RPMI8226 (cell line): Measurements from ENCODE around the gene CPNE7.

ENCODE experiments used
- DNase-seq: peaks from one replicate; pipeline ENCODE4 v3.0.0-alpha.2; 2015

CPNE7 gene

GRCh38 chr16:89549007-89549700, 26.4 kb upstream of the CPNE7 start:
- no peak for DNase-seq

DNA sequence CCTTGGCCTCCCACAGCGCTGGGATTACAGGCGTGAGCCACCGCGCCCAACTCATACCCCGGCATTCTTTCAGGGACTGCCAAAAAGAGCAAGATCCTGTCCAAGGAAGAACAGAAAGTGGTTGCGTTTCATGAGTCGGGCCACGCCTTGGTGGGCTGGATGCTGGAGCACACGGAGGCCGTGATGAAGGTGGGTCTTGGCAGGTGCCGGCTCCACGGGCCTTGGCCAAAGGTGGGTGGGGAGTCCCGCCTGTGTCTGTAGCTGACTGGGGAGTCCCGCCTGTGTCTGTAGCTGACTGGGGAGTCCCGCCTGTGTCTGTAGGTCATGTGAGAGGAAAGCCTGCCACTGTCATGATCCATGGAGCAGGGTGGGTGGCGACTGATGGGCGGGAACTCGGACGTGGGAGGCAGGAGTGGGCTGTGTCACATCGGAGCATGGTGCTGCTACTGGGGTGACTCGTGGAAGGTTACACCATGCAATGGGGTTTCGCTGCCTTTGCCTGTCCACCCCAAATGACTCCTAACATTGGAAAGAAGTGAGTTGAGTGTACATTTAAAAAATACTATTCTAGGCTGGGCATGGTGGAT, 25.0 kb upstream of the CPNE7 start:
- DNase-seq = no peak

DNA sequence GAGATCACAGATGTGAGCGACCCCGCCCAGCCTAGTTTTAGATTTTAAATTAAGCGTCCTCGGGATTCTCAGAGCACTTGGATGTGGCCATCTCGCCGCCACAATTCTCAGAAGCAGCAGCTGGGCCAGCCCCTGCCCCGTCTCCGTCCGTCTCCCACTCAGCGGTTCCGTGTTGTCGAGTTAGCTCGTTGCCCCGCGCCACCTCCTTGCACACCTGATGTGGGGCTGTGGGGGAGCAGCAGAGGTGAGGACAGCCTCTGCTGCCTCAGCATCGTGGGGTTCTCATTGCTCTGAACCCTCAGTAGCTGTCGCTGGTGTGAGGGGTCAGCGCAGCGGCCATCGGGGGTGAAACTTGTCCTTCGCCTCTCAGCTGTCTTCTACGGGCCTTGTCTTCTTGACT, 23.2 kb upstream of the CPNE7 start:
- DNase-seq = no peak

DNA sequence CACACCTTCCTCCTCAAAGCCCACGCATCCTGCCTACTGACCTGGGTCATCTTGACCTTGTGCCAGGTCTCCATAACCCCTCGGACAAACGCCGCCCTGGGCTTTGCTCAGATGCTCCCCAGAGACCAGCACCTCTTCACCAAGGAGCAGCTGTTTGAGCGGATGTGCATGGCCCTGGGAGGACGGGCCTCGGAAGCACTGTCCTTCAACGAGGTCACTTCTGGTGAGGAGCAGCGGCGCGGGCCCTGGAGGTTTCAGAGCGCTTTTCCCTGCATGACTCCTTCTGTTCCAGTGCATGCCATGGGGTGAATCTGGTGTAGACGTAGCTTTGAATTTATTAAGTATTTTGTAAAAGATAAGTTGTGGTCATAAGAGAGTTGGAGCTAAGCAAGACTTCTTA, 22.6 kb upstream of the CPNE7 start:
- DNase-seq = no peak

DNA sequence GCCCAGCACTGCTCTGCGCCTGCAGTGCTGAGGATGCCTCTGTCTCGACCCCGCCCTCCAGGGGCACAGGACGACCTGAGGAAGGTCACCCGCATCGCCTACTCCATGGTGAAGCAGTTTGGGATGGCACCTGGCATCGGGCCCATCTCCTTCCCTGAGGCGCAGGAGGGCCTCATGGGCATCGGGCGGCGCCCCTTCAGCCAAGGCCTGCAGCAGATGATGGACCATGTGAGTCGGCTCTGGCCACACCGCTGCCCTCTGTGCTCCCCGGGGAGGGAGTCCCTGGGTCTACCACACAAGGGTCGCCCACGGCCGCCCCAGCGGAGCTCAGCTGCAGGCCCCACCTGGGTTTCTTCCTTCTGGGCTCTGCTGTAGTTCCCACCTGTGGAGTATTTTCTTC, 21.8 kb upstream of the CPNE7 start:
- DNase-seq = no peak

DNA sequence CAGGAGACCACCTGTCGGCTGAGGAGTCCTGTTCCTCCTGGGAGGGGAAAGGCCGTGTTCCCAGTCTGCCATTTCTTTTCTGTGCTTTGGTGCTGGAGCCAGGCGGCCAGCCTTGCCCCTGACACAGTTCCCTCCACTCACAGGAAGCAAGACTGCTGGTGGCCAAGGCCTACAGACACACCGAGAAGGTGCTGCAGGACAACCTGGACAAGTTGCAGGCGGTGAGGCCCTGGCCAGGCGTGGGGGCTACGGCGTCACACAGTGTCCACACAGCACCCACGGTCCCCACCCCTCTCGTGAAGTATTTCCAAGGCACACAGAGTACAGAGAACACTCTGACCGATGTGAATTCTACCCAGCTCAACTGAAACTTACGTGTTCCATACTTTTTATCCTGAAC, 21.2 kb upstream of the CPNE7 start:
- no peak for DNase-seq

- DNase-seq = no peak
Observed at GRCh38 chr16:89555265-89555664, 20.3 kb upstream of the CPNE7 start.

- no peak for DNase-seq
Observed at GRCh38 chr16:89555780-89556179, 19.8 kb upstream of the CPNE7 start.

DNA sequence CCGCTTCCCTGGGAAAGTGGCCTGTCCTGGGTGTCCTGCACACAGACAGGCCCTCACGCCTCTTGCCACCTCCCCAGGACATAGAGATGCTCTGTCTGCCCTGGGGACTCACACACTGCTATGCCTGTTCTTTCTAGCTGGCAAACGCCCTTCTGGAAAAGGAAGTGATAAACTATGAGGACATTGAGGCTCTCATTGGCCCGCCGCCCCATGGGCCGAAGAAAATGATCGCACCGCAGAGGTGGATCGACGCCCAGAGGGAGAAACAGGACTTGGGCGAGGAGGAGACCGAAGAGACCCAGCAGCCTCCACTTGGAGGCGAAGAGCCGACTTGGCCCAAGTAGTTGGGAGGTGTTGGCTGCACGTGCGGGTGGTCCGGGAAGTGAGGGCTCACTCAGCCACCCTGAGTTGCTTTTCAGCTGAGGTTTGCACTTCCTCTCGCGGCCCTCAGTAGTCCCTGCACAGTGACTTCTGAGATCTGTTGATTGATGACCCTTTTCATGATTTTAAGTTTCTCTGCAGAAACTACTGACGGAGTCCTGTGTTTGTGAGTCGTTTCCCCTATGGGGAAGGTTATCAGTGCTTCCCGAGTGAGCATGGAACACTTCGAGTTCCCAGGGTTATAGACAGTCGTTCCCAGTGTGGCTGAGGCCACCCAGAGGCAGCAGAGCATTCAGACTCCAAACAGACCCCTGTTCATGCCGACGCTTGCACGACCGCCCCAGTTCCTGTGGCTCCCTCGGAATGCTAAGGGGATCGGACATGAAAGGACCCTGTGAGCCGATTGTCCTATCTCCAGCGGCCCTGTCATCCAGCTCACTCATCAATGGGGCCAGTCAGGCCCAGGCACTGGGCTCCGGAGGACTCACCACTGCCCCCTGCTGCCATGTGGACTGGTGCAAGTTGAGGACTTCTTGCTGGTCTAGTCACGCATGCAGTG, 18.5 kb upstream of the CPNE7 start:
- peak; percentile 53 for DNase-seq

- no peak for DNase-seq
Observed at GRCh38 chr16:89557690-89558490, 17.7 kb upstream of the CPNE7 start.

DNA sequence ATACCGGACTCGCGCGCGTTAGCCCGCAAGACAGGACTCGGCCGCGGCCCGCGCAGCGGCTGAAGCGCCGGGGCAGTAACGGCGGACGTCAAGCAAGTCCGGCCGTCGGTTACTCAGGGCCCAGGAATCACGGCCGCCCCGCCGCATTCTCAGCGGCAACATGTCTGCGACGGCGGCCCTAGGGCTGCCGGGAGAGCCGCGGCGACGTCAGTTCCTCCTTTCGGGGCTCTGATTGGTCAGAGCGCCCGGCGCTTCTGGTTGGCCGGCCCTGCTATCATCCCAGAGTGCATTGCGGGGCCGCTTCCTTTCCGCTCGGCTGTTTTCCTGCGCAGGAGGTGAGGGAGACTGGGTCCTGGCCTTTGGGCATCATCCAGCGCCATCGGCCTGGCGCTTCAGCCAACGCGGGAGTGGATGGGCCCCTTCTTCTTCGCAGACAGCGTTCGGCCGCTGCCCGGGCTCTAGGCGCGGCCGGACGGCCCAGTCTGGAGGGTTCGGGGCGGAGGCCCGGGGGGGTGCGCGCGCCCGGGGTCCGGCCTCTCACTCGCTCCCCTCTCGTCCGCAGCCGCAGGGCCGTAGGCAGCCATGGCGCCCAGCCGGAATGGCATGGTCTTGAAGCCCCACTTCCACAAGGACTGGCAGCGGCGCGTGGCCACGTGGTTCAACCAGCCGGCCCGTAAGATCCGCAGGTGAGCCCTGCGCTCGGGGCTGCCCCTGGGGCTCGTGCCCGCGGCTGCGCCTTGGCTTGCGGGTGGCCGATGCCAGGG, 15.0 kb upstream of the CPNE7 start, which contains the start of gene RPL13:
Gene RPL13, plus strand, starts transcription at position 305 of the 764 bp plus-strand sequence. Its CDS starts 278 bp downstream, at position 583.
- DNase-seq = peak; percentile 93

DNA sequence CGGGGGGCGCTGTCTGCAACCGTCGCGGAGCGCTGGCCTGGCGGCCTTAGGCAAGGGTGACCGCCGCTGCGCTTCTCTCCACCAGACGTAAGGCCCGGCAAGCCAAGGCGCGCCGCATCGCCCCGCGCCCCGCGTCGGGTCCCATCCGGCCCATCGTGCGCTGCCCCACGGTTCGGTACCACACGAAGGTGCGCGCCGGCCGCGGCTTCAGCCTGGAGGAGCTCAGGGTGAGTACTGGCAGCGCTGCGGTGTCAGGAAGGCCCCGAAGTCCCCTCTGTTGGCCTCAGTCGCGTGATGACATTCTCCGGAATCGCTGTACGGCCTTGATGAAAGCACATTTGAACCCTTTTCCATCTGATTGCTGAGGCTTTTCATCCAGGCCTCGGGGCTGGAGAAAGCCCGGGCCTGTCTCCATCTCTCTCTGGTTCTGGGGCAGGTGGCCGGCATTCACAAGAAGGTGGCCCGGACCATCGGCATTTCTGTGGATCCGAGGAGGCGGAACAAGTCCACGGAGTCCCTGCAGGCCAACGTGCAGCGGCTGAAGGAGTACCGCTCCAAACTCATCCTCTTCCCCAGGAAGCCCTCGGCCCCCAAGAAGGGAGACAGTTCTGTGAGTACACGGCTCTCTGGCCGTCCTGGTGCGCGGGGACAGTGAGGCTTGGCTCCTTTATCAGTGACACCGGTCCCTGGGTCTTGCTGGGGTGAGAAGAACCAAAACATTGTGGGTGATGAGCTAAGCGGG, 14.2 kb upstream of the CPNE7 start:
- DNase-seq = peak; percentile 25

GRCh38 chr16:89561884-89562599, 13.5 kb upstream of the CPNE7 start:
- DNase-seq = no peak

GRCh38 chr16:89562939-89563338, 12.6 kb upstream of the CPNE7 start:
- DNase-seq = no peak

DNA sequence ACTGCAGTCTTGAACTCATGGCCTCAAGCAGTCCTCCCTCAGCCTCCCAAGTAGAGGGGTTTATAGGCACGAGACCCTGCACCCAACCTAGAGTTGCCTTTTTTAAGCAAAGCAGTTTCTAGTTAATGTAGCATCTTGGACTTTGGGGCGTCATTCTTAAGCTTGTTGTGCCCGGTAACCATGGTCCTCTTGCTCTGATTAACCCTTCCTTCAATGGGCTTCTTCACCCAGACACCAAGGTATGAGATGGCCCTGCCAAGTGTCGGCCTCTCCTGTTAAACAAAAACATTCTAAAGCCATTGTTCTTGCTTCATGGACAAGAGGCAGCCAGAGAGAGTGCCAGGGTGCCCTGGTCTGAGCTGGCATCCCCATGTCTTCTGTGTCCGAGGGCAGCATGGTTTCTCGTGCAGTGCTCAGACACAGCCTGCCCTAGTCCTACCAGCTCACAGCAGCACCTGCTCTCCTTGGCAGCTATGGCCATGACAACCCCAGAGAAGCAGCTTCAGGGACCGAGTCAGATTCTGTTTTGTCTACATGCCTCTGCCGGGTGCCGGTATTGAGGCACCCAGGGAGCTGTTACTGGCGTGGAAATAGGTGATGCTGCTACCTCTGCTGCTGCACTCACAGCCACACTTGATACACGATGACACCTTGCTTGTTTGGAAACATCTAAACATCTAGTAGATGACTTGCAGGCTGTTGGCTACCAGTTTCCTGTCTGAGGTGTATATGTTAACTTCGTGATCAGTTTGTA, 11.7 kb upstream of the CPNE7 start:
- no peak for DNase-seq

DNA sequence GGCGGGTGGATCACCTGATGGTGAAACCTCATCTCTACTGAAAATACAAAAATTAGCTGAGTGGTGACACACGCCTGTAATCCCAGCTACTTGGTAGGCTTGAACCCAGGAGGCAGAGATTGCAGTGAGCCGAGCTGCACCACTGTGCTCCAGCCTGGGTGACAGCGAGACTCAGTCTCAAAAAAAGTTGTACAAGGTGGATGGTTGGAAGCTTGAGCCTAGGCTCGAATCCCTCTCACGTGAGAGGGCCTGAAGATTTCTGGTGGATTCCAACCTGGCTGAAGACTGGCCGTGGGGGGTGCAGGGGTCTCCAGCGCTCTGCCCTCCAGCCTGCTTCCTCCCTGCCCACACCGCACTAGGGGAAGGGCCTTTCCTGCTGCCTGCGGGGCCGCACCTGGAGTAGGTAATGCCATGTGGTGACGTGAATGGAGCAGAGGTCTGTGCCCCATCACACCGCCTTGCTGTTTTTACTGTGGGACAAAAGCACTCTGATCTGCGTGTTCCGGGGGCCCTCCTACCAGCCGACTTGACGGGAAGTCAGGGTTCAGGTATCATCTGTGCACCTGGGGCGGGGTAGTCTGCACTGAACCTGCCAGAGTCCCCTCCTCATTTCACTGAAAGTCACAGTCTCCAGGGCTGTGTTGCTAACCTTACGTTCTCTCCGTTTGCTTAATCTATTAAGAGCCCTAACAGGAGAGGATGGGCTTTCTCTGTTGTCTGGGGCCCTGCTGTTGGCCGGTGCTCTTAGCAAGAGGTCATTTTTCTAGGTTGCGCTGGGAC, 10.9 kb upstream of the CPNE7 start:
- no peak for DNase-seq

DNA sequence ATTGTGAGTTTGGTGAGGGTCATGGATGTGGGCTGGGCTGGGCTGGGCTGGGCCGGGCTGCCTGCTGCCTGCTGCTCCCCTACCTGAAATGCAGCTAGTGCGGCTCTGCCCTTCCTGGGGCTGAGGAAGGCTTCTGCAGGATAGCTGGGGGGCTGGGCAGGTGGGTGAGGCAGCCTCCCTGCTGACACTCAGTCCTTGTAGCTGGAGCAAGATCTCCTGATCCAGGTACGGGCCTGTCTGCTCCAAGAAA, 10.4 kb upstream of the CPNE7 start:
- no peak for DNase-seq

- peak; percentile 66 for DNase-seq
Observed at GRCh38 chr16:89565506-89566372, 9.8 kb upstream of the CPNE7 start.
